GM04504 (cell line): Measurements from ENCODE around the gene TMEM132C.

Experiments used
- DNase-seq: peaks from one replicate; pipeline ENCODE4 v3.0.0-alpha.2; 2012; ENCODE audit warnings: low read depth

Gene TMEM132C

DNA sequence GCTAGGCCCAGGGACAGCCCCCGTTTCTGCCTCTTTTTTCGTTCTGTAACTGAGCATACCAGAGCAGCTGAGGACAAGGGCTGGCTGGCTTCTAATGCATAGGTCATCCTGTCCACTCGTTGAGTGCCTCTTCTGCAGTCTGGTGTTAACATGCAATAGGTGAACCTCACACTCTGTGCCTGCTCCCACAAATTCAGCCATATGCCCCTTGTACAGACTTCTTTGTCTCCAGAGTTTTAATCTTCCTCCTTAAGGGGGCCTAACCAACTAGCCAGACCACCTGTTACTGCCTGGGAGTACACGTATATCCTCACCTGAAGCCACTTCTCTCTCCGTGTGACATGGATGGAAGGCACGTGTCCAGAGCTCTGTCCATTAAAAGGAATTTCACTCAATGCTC, 445.7 kb downstream of the TMEM132C start:
- DNase-seq, result no peak

DNA sequence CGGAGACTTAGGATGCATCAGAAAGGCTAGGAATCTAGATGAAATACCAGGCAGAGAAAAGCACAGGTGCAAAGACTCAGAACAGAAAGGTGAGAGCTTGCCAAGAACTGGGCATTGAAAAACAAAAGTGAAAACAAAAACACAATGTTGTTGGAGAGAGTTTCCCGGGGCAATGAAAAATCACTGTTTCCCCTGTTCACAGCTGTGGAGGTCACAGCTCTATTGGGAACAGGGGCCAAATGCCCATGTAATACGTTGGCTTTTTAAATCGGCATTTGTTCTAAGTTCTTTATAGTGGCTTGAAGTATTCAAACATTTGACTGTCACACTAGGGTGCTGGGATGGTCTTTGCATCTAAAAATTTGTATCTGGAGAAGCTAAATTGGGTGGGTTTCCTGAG, 448.5 kb downstream of the TMEM132C start:
- DNase-seq, result no peak

DNA sequence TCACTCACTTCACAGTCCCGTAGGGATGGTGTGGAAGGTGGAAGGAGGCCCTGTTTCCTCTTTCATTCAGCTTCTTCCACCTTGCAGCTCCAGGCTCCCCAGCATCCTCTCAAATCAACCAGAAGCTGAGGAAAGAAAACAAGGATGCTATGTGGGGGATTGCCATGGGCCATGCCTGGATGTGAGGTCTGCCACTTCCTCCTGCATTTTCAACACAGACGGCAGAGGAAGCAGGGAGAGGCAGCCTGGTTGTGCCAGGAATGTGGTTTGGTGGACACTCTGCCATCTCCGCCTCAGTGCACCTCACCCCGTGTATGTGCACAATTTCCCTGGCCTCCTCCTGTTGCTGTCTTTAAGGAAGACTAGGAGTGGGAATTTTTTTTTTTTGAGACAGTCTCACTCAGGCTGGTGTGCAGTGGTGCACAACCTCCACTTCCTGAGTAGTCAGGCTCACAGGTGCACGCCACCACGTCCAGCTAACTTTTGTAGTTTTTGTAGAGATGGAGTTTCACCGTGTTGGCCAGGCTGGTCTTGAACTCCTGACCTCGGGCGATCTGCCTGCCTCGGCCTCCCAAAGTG, 457.6 kb downstream of the TMEM132C start:
- no peak for DNase-seq

GRCh38 chr12:128726886-128727285, 459.9 kb downstream of the TMEM132C start:
- no peak for DNase-seq

DNA sequence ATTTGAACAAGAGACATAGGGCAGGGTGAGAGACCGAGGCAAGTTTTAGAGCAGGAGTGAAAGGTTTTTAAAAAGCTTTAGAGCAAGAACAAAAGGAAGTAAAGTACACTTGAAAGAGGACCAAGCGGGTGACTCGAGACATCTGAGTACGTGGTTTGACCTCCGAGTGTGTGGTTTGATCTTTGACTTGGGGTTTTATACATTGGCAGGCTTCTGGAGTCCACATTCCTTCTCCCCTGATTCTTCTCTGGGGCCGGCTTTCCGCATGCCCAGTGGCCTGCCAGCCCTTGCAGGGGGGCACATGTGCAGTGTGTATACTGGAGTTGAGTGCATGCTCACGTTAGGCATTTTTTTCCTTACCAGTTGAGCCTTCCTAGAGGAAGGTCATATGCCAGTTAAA, 460.5 kb downstream of the TMEM132C start:
- no peak for DNase-seq

DNA sequence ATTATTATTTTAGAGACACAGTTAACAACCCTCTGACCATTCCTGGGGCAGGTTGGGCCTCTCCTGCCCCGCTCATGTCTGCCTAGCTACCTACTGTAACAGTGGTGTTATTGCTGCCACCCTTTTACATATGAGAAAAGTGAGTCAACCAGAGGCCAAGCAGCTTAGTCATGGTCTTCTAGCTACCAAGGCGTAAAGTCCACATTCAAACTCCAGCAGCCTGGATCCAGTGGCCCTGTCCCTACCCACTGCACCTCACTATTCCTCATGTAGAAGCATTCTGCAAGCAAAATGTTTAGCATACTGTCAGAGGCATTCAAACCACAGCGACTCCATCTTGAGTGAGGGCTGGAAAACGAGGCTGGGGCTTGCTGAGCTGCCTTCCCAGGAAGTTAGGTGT, 461.0 kb downstream of the TMEM132C start:
- no peak for DNase-seq

- no peak for DNase-seq
These were observed 462.7 kb downstream of the TMEM132C start for GRCh38 chr12:128729628-128730121.

GRCh38 chr12:128734371-128734770, 467.4 kb downstream of the TMEM132C start:
- DNase-seq, result no peak

DNA sequence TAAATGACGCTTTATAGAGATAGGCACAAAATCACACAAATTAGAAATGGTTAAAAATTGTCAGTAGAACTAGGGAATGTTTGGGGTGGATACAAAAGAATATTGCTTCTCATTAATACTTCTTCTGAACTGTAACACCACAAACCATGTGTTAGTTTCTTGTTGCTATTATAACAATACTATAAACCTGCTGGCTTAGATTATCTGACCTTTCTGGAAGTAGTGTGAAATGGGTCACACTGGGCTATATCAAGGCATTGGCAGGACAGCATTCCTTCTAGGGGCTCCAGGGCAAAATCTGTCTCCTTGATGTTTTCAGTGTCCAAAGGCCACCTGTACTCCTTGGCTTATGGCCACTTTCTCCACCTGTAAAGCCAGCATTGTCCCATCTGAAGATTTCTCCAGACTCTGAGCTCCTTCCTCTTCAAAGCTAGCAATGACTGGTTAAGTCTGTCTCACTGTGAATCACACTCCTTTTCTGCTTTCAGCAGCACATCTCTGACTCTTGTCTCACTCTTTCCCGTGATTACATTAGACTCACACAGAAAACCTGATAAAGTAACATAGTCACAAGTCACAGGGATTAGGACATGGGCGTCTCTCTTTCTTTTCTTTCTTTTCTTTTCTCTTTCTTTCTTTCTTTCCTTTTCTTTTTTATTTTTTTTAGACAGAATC, 470.5 kb downstream of the TMEM132C start:
- no peak for DNase-seq

GRCh38 chr12:128743916-128744315, 476.9 kb downstream of the TMEM132C start:
- DNase-seq, result no peak

GRCh38 chr12:128745772-128746689, 479.1 kb downstream of the TMEM132C start:
- no peak for DNase-seq

- DNase-seq, result no peak
These were observed 480.5 kb downstream of the TMEM132C start for GRCh38 chr12:128747441-128747840.

GRCh38 chr12:128752386-128752785, 485.4 kb downstream of the TMEM132C start:
- no peak for DNase-seq

- DNase-seq, result no peak
These were observed 486.5 kb downstream of the TMEM132C start for GRCh38 chr12:128753438-128753837.

GRCh38 chr12:128754275-128754674, 487.3 kb downstream of the TMEM132C start:
- DNase-seq, result no peak

- no peak for DNase-seq
These were observed 488.6 kb downstream of the TMEM132C start for GRCh38 chr12:128755566-128755965.
